GM18511 (cell line): ENCODE results near the gene ZNF337.
"Not testable (repeated sequence)": the region's sequence is repeated elsewhere in the genome, so short reads cannot be mapped to it uniquely, and the experiment has no call there.

Source experiments
- ATAC-seq: cut with Tn5 transposase; IDR thresholded peaks from one replicate; pipeline ENCODE4 v1.9.1; 2021; ENCODE audit warnings: mild to moderate bottlenecking, moderate library complexity; ENCODE audit not compliant: unreplicated experiment

The ZNF337 gene

GRCh38 chr20:25630615-25631014 lies 66.0 kb downstream of the ZNF337 start:
- ATAC-seq, result not testable (repeated sequence)

GRCh38 chr20:25629816-25630499 lies 66.7 kb downstream of the ZNF337 start:
- no peak for ATAC-seq

GRCh38 chr20:25626779-25627178 lies 69.9 kb downstream of the ZNF337 start:
- ATAC-seq, result no peak

GRCh38 chr20:25624500-25624939 lies 72.1 kb downstream of the ZNF337 start:
- no peak for ATAC-seq
